Endothelial cell of umbilical vein (primary cell): Measurements from ENCODE around the gene ALPL. TPM values are rescaled to one million over a fixed set of nuclear protein-coding genes. Genes with fewer than 3 reads are reported as not detected.

Source experiments
- BruUV-seq: library from RNA; stranded (reverse); fragments of 400-500 nt; replicated peaks from 2 replicates; lab custom pipeline; 2021; lab: Mats Ljungman, UMichigan
- CTCF ChIA-PET: fragments of 300-600, 350-600 bp; sonication (Branson Sonifier 250); formaldehyde crosslinking; loops from one replicate; lab custom pipeline; 2021; ENCODE audit warnings: antibody characterized with exemption, inconsistent platforms; lab: Charles Lee
- POLR2A ChIA-PET: fragments of 300-600, 350-600 bp; sonication (Branson Sonifier 250); formaldehyde crosslinking; loops from one replicate; lab custom pipeline; 2021; ENCODE audit warnings: antibody characterized with exemption, inconsistent platforms; lab: Charles Lee
- DNase-seq: peaks from one replicate; pipeline ENCODE4 v3.0.0-alpha.2; 2011; ENCODE audit warnings: low read depth, low spot score
- FAIRE-seq: peaks from 2 replicates; lab custom pipeline; 2011; peaks lifted over from hg19 to GRCh38; lab: Jason Lieb, UNC
- H2AFZ ChIP-seq: 2 replicates; pipeline ENCODE4 v1.6.0; 2012; ENCODE audit warnings: low read depth, low read length, control low read depth, inconsistent platforms
- H3K27ac ChIP-seq: 2 replicates; pipeline ENCODE4 v1.5.1; 2011; ENCODE audit warnings: low read depth, mild to moderate bottlenecking, control low read depth, low read length, moderate library complexity; ENCODE audit not compliant: insufficient read depth
- H3K27me3 ChIP-seq, 2 experiments: 2 replicates each; pipeline versions ENCODE4 v1.6.0 to v1.6.1; 2011; ENCODE audit warnings: low read length in 2 of 2, mixed read lengths in 1 of 2; ENCODE audit not compliant: control insufficient read depth in 2 of 2, insufficient read depth in 2 of 2
- H3K36me3 ChIP-seq, 2 experiments: 2 replicates in 1 of 2; 3 replicates in 1 of 2; pipeline ENCODE4 v1.5.1; 2011; ENCODE audit warnings: low read length in 2 of 2, mild to moderate bottlenecking in 1 of 2, moderate library complexity in 1 of 2; ENCODE audit not compliant: control insufficient read depth in 2 of 2, insufficient read depth in 2 of 2; ENCODE audit errors: extremely low read depth in 1 of 2
- H3K4me1 ChIP-seq: 3 replicates; pipeline ENCODE4 v1.5.1; 2011; ENCODE audit warnings: mild to moderate bottlenecking, low read length; ENCODE audit not compliant: control insufficient read depth, insufficient read depth; ENCODE audit errors: extremely low read depth
- H3K4me2 ChIP-seq: 2 replicates; pipeline ENCODE4 v1.6.1; 2011; ENCODE audit warnings: low read length, control low read depth, mixed read lengths; ENCODE audit not compliant: insufficient read depth
- H3K4me3 ChIP-seq, 3 experiments: fragments of 200-600 bp in 1 of 3; sonication (generic), shearing (Covaris generic) in 1 of 3; replicated peaks in 1 of 3; 2 replicates each; pipeline ENCODE4 v1.5.1; 2011 to 2016; ENCODE audit warnings: control low read depth in 3 of 3, low read length in 3 of 3, mild to moderate bottlenecking in 2 of 3, inconsistent platforms in 1 of 3, low read depth in 1 of 3, moderate library complexity in 1 of 3; ENCODE audit not compliant: insufficient read depth in 1 of 3
- H3K79me2 ChIP-seq: 2 replicates; pipeline ENCODE4 v1.6.0; 2012; ENCODE audit warnings: low read length, inconsistent platforms; ENCODE audit not compliant: control insufficient read depth, insufficient read depth
- H3K9ac ChIP-seq: replicated peaks from 2 replicates; pipeline ENCODE3; 2011; ENCODE audit warnings: low read length, control low read depth; ENCODE audit not compliant: insufficient read depth; ENCODE audit errors: extremely low read depth
- H3K9me1 ChIP-seq: replicated peaks from 3 replicates; pipeline ENCODE4 v1.6.0; 2011; ENCODE audit warnings: mild to moderate bottlenecking, low read length; ENCODE audit not compliant: control insufficient read depth, insufficient read depth; ENCODE audit errors: extremely low read depth
- H3K9me3 ChIP-seq: replicated peaks from 2 replicates; pipeline ENCODE4 v1.5.1; 2012; ENCODE audit warnings: low read length, inconsistent platforms; ENCODE audit not compliant: control insufficient read depth, insufficient read depth
- H4K20me1 ChIP-seq: replicated peaks from 2 replicates; pipeline ENCODE3; 2011; ENCODE audit warnings: mild to moderate bottlenecking, low read length; ENCODE audit not compliant: control insufficient read depth, insufficient read depth; ENCODE audit errors: extremely low read depth
- EZH2 ChIP-seq: IDR thresholded peaks from 2 replicates; pipeline ENCODE4 v1.6.1; 2012; ENCODE audit warnings: borderline replicate concordance, low read depth, mild to moderate bottlenecking, moderate library complexity, low read length, inconsistent platforms; ENCODE audit not compliant: severe bottlenecking
- FOS ChIP-seq: IDR thresholded peaks from 2 replicates; pipeline ENCODE4 v1.6.1; 2011; ENCODE audit warnings: mild to moderate bottlenecking, low read length, moderate library complexity, borderline replicate concordance; ENCODE audit not compliant: insufficient read depth
- GATA2 ChIP-seq: IDR thresholded peaks from 2 replicates; pipeline ENCODE4 v1.7.0; 2011; ENCODE audit warnings: low read depth, mild to moderate bottlenecking, moderate library complexity, mixed read lengths, low read length; ENCODE audit not compliant: insufficient read length, insufficient read depth
- JUN ChIP-seq: IDR thresholded peaks from 2 replicates; pipeline ENCODE4 v1.6.1; 2011; ENCODE audit warnings: borderline replicate concordance, low read depth; ENCODE audit not compliant: insufficient read length, insufficient read depth
- MYC ChIP-seq: IDR thresholded peaks from one replicate; pipeline ENCODE4 v1.6.1; 2011; ENCODE audit warnings: mild to moderate bottlenecking, low read depth, low read length
- POLR2A ChIP-seq: IDR thresholded peaks from 2 replicates; pipeline ENCODE4 v1.6.1; 2012; ENCODE audit warnings: low read depth, mild to moderate bottlenecking, control low read depth, low read length
- POLR2AphosphoS5 ChIP-seq: IDR thresholded peaks from 2 replicates; pipeline ENCODE4 v1.6.1; 2012; ENCODE audit warnings: low read depth, mild to moderate bottlenecking, control low read depth, low read length, moderate library complexity; ENCODE audit not compliant: insufficient read depth
- dilution Hi-C: fragments of 300-500 bp; cut with MboI; formaldehyde crosslinking; loops from one replicate; pipeline ENCODE4 v1.15.0; 2019; ENCODE audit warnings: low sequenced_read_pairs; ENCODE audit not compliant: extremely low pct_ligation_motif_present
- intact Hi-C: fragments of 100-400 bp; cut with micrococcal nuclease; formaldehyde crosslinking; loops from one replicate; pipeline ENCODE4 v1.10.0; 2022
- polyA plus RNA-seq, 4 experiments: library from polyadenylated mRNA; depleted of rRNA in 3 of 4; stranded (reverse) in 3 of 4; unstranded in 1 of 4; fragments of >200 nt; gene quantifications; 2 replicates each; pipeline versions ENCODE4 v1.2.1 to v1.2.3, GENCODE V29; 2011 to 2012; ENCODE audit warnings: missing spikeins in 1 of 4
- total RNA-seq: library from RNA; stranded (reverse); gene quantifications from 2 replicates; pipeline ENCODE4 v1.2.3, GENCODE V29; 2021
- TF ChIP-seq, protein P1 (sequence below), 2 donors: IDR thresholded peaks; 1 replicate in 1 of 2; 2 replicates in 1 of 2; pipeline ENCODE4 v1.5.1; 2011; ENCODE audit warnings: low read length in 2 of 2, mild to moderate bottlenecking in 2 of 2, moderate library complexity in 2 of 2, control low read depth in 1 of 2, inconsistent platforms in 1 of 2, low read depth in 1 of 2; ENCODE audit not compliant: insufficient read depth in 1 of 2; ENCODE audit errors: extremely low read depth in 1 of 2
- TF ChIP-seq, protein P2 (sequence below): IDR thresholded peaks from 2 replicates; pipeline ENCODE4 v1.6.1; 2011; ENCODE audit not compliant: insufficient read depth, insufficient read length

Gene ALPL
- total and polyA plus RNA-seq, 2 donors (not counting 3 experiments of a cell fraction or from before 2014, with no cell fraction given), result 0.38 to 0.92 TPM

DNA sequence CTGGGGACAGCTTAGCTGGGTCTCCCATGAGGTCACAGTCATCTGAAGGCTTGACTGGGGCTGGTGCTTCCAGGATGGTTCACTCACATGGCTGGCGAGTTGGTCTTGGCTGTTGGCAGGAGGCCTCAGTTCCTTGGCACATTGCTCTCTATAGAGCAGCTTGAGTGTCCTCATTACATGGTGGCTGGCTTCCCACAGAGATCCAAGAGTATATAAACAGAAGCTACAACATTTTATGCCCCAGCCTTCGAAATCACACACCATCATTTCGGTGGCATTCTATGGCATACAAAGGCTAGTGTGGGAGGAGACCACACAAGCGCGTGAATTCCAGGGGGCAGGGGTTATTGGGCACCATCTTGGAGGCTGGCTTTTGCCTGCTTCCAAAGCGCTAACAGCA lies 63.0 kb downstream of the ALPL start:
- no peaks in the 10 kb centered on the region for H3K9me3 ChIP-seq
- intact Hi-C loops (loop anchor here (10.0 kb wide), 1 partner anchor 317 kb away; no protein-coding TSS in a partner anchor), dilution Hi-C loops (no loop called here)
- H3K4me1 ChIP-seq, result peaks cover 17% of the 10 kb centered on the region
- ChIA-PET POLR2A (no interaction called here), CTCF (interaction anchor here (1.0 kb wide), 1 partner anchor 16 kb away, joined by 4 read pairs; no protein-coding TSS in a partner anchor)
- no peak for DNase-seq
- no peaks in the 10 kb centered on the region for H3K9me1 ChIP-seq
- H3K27ac ChIP-seq, result no peak overlapping the region
- H3K4me2 ChIP-seq, result no peak overlapping the region
- FAIRE-seq, result no peak
- H3K9ac ChIP-seq, result no peak overlapping the region
- H4K20me1 ChIP-seq, result no peaks in the 10 kb centered on the region
- H2AFZ ChIP-seq, result no peak overlapping the region
- H3K27me3 ChIP-seq, result peaks cover 0 to 6% of the 10 kb centered on the region in 2 experiments
- H3K79me2 ChIP-seq, result no peaks in the 10 kb centered on the region
- H3K4me3 ChIP-seq, result no peak overlapping the region
- no TSS peak for BruUV-seq
- no peaks in the 10 kb centered on the region for H3K36me3 ChIP-seq
- TF ChIP-seq FOS (no peak), GATA2 (no peak), POLR2AphosphoS5 (no peak), JUN (no peak), EZH2 (no peak), MYC (no peak), POLR2A (no peak)
- TF ChIP-seq, protein P1, sequence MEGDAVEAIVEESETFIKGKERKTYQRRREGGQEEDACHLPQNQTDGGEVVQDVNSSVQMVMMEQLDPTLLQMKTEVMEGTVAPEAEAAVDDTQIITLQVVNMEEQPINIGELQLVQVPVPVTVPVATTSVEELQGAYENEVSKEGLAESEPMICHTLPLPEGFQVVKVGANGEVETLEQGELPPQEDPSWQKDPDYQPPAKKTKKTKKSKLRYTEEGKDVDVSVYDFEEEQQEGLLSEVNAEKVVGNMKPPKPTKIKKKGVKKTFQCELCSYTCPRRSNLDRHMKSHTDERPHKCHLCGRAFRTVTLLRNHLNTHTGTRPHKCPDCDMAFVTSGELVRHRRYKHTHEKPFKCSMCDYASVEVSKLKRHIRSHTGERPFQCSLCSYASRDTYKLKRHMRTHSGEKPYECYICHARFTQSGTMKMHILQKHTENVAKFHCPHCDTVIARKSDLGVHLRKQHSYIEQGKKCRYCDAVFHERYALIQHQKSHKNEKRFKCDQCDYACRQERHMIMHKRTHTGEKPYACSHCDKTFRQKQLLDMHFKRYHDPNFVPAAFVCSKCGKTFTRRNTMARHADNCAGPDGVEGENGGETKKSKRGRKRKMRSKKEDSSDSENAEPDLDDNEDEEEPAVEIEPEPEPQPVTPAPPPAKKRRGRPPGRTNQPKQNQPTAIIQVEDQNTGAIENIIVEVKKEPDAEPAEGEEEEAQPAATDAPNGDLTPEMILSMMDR (IDR thresholded peaks at IDR 0.05; ENCODE audit: extremely low read depth in 1 of 2, insufficient read depth in 1 of 2, low read depth in 1 of 2, low read length in 2 of 2), result no peak
- TF ChIP-seq, protein P2, sequence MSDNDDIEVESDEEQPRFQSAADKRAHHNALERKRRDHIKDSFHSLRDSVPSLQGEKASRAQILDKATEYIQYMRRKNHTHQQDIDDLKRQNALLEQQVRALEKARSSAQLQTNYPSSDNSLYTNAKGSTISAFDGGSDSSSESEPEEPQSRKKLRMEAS, result no peak
